ENCODE measurements around the gene VPS9D1. TPM values are rescaled to one million over a fixed set of nuclear protein-coding genes. Genes with fewer than 3 reads are reported as not detected.

The VPS9D1 gene
- total RNA-seq, 5 donors from 2014 or later (not counting 1 experiment from before 2014, with no cell fraction given), result 15.5 to 28.8 (median 24.5) TPM

GRCh38 chr16:89742948-89743347 lies 22.2 kb upstream of the VPS9D1 start:
- Mint-ChIP-seq H3K9me3 (no peaks in the 10 kb centered on the region), H3K27ac (peak overlapping the region; percentile 80 to 86), H3K4me3 (no peak overlapping the region), H3K36me3 (peaks cover 16% of the 10 kb centered on the region), H3K27me3 (no peaks in the 10 kb centered on the region), H3K4me1 (peaks cover 25 to 46% (median 32%) of the 10 kb centered on the region in 3 donors)
- H3K9me3 ChIP-seq, result no peaks in the 10 kb centered on the region
- ATAC-seq (replicated peaks in 1 of 4), result peak in 2 of 4 experiments; percentile 11 to 21
- WGBS (ENCODE audit: insufficient coverage), result 83% methylated on average over 2 of the region's 4 CpGs
- no peak for DNase-seq
- ChIA-PET CTCF (no interaction called here), POLR2A (no interaction called here)
- H3K27me3 ChIP-seq (replicated peaks in 1 of 2; ENCODE audit: control insufficient read depth in 2 of 2, extremely low read depth in 1 of 2, insufficient read depth in 2 of 2, low read length in 1 of 2), result no peaks in the 10 kb centered on the region
- H3K4me3 ChIP-seq (ENCODE audit: control insufficient read depth in 1 of 2, extremely low read depth in 1 of 2, low read length in 1 of 2), result no peak overlapping the region
- H3K36me3 ChIP-seq (ENCODE audit: control insufficient read depth in 2 of 2, extremely low read depth in 1 of 2, insufficient read depth in 1 of 2, low read length in 1 of 2), result peaks cover 20 to 47% of the 10 kb centered on the region in 2 donors
- peaks cover 2 to 57% of the 10 kb centered on the region in 2 experiments for H3K4me1 ChIP-seq (ENCODE audit: control insufficient read depth in 1 of 2, extremely low read depth in 1 of 2, insufficient read depth in 2 of 2, low read length in 2 of 2)
- peak overlapping the region; percentile 26 for H3K27ac ChIP-seq (ENCODE audit: low read length)

GRCh38 chr16:89741342-89742014 lies 20.8 kb upstream of the VPS9D1 start:
- H3K4me1 ChIP-seq (ENCODE audit: control insufficient read depth in 1 of 2, extremely low read depth in 1 of 2, insufficient read depth in 2 of 2, low read length in 2 of 2), result peaks cover 15 to 65% of the 10 kb centered on the region in 2 experiments
- no peaks in the 10 kb centered on the region for H3K27me3 Mint-ChIP-seq
- peaks cover 29 to 53% of the 10 kb centered on the region in 2 donors for H3K36me3 ChIP-seq (ENCODE audit: control insufficient read depth in 2 of 2, extremely low read depth in 1 of 2, insufficient read depth in 1 of 2, low read length in 1 of 2)
- CTCF ChIA-PET, result interaction anchor here in 1 of 2 donors (0.7 kb wide), 1 partner anchor 20 kb away, joined by 3 read pairs; no protein-coding TSS in a partner anchor
- H3K27ac ChIP-seq (ENCODE audit: low read length), result no peak overlapping the region
- peaks cover 38 to 58% (median 41%) of the 10 kb centered on the region in 3 donors for H3K4me1 Mint-ChIP-seq
- peak in 2 of 4 experiments; percentile 11 to 24 for ATAC-seq (replicated peaks in 1 of 4)
- no peaks in the 10 kb centered on the region for H3K27me3 ChIP-seq (replicated peaks in 1 of 2; ENCODE audit: control insufficient read depth in 2 of 2, extremely low read depth in 1 of 2, insufficient read depth in 2 of 2, low read length in 1 of 2)
- H3K27ac Mint-ChIP-seq, result peak overlapping the region in 1 of 2 donors; percentile 61
- H3K4me3 Mint-ChIP-seq, result no peak overlapping the region
- POLR2A ChIA-PET, result interaction anchor here in 1 of 2 donors (0.5 to 0.7 kb wide), 2 partner anchors 11 to 38 kb away, joined by 3 read pairs; no protein-coding TSS in a partner anchor
- no peak overlapping the region for H3K4me3 ChIP-seq (ENCODE audit: control insufficient read depth in 1 of 2, extremely low read depth in 1 of 2, low read length in 1 of 2)
- H3K9me3 Mint-ChIP-seq, result no peaks in the 10 kb centered on the region
- peaks cover 27% of the 10 kb centered on the region for H3K36me3 Mint-ChIP-seq
- DNase-seq, result no peak
- H3K9me3 ChIP-seq, result no peaks in the 10 kb centered on the region
- 89% methylated on average over 4 of the region's 11 CpGs for WGBS (ENCODE audit: insufficient coverage)

GRCh38 chr16:89739383-89739782 lies 18.7 kb upstream of the VPS9D1 start:
- POLR2A ChIA-PET, result interaction anchor here in 1 of 2 donors (0.6 kb wide), 1 partner anchor 393 kb away, joined by 8 read pairs; no protein-coding TSS in a partner anchor
- WGBS (ENCODE audit: insufficient coverage), result 85% methylated on average over 6 of the region's 9 CpGs
- peak overlapping the region in 1 of 2 donors; percentile 28 for H3K27ac Mint-ChIP-seq

GRCh38 chr16:89738538-89739317 lies 18.0 kb upstream of the VPS9D1 start:
- Mint-ChIP-seq H3K27me3 (no peaks in the 10 kb centered on the region), H3K36me3 (peaks cover 38% of the 10 kb centered on the region), H3K27ac (peak overlapping the region in 1 of 2 donors; percentile 39), H3K9me3 (no peaks in the 10 kb centered on the region), H3K4me3 (no peak overlapping the region), H3K4me1 (peaks cover 44 to 66% (median 46%) of the 10 kb centered on the region in 3 donors)
- no peaks in the 10 kb centered on the region for H3K9me3 ChIP-seq
- peaks cover 21 to 69% of the 10 kb centered on the region in 2 experiments for H3K4me1 ChIP-seq (ENCODE audit: control insufficient read depth in 1 of 2, extremely low read depth in 1 of 2, insufficient read depth in 2 of 2, low read length in 2 of 2)
- 90% methylated on average over 17 of the region's 20 CpGs for WGBS (ENCODE audit: insufficient coverage)
- ChIA-PET POLR2A (interaction anchor here in 1 of 2 donors (0.6 kb wide), 1 partner anchor 392 kb away, joined by 8 read pairs; no protein-coding TSS in a partner anchor), CTCF (interaction anchor here (0.7 to 1.6 kb wide), 3 partner anchors 24 to 39 kb away, joined by 5 to 14 read pairs (median 12); no protein-coding TSS in a partner anchor)
- H3K36me3 ChIP-seq (ENCODE audit: control insufficient read depth in 2 of 2, extremely low read depth in 1 of 2, insufficient read depth in 1 of 2, low read length in 1 of 2), result peaks cover 38 to 74% of the 10 kb centered on the region in 2 donors
- H3K4me3 ChIP-seq (ENCODE audit: control insufficient read depth in 1 of 2, extremely low read depth in 1 of 2, low read length in 1 of 2), result peak overlapping the region in 1 of 2 donors; percentile 5
- no peak for DNase-seq
- H3K27me3 ChIP-seq (replicated peaks in 1 of 2; ENCODE audit: control insufficient read depth in 2 of 2, extremely low read depth in 1 of 2, insufficient read depth in 2 of 2, low read length in 1 of 2), result no peaks in the 10 kb centered on the region
- ATAC-seq (replicated peaks in 1 of 4), result no peak
- no peak overlapping the region for H3K27ac ChIP-seq (ENCODE audit: low read length)

More at GRCh38 chr16:89739383-89739782, 18.7 kb upstream of the VPS9D1 start:
- H3K4me3 ChIP-seq (ENCODE audit: control insufficient read depth in 1 of 2, extremely low read depth in 1 of 2, low read length in 1 of 2), result no peak overlapping the region
- no peaks in the 10 kb centered on the region for H3K9me3 ChIP-seq
- Mint-ChIP-seq H3K27me3 (no peaks in the 10 kb centered on the region), H3K4me1 (peaks cover 42 to 66% (median 47%) of the 10 kb centered on the region in 3 donors), H3K4me3 (no peak overlapping the region), H3K9me3 (no peaks in the 10 kb centered on the region), H3K36me3 (peaks cover 37% of the 10 kb centered on the region)
- CTCF ChIA-PET, result no interaction called here
- H3K27me3 ChIP-seq (replicated peaks in 1 of 2; ENCODE audit: control insufficient read depth in 2 of 2, extremely low read depth in 1 of 2, insufficient read depth in 2 of 2, low read length in 1 of 2), result no peaks in the 10 kb centered on the region
- peaks cover 32 to 69% of the 10 kb centered on the region in 2 donors for H3K36me3 ChIP-seq (ENCODE audit: control insufficient read depth in 2 of 2, extremely low read depth in 1 of 2, insufficient read depth in 1 of 2, low read length in 1 of 2)
- peaks cover 21 to 69% of the 10 kb centered on the region in 2 experiments for H3K4me1 ChIP-seq (ENCODE audit: control insufficient read depth in 1 of 2, extremely low read depth in 1 of 2, insufficient read depth in 2 of 2, low read length in 2 of 2)
- DNase-seq (no peak), ATAC-seq (replicated peaks in 1 of 4) (no peak)
- H3K27ac ChIP-seq (ENCODE audit: low read length), result no peak overlapping the region

GRCh38 chr16:89738072-89738377 lies 17.3 kb upstream of the VPS9D1 start:
- CTCF ChIA-PET, result interaction anchor here (0.7 to 1.7 kb wide), 5 partner anchors 14 to 126 kb away, joined by 5 to 14 read pairs (median 7); no protein-coding TSS in a partner anchor
- 91% methylated on average over 12 of the region's 14 CpGs for WGBS (ENCODE audit: insufficient coverage)
- ATAC-seq (replicated peaks in 1 of 4), result no peak
- peak overlapping the region in 1 of 3 donors; percentile 53 for H3K4me3 Mint-ChIP-seq
- POLR2A ChIA-PET, result interaction anchor here (0.9 to 1.7 kb wide), 2 partner anchors 23 kb away, joined by 4 to 6 read pairs; no protein-coding TSS in a partner anchor
- Histone ChIP-seq H3K4me3 (ENCODE audit: control insufficient read depth in 1 of 2, extremely low read depth in 1 of 2, low read length in 1 of 2) (no peak overlapping the region), H3K9me3 (no peaks in the 10 kb centered on the region), H3K27ac (ENCODE audit: low read length) (no peak overlapping the region), H3K4me1 (ENCODE audit: control insufficient read depth in 1 of 2, extremely low read depth in 1 of 2, insufficient read depth in 2 of 2, low read length in 2 of 2) (peaks cover 21 to 70% of the 10 kb centered on the region in 2 experiments), H3K27me3 (replicated peaks in 1 of 2; ENCODE audit: control insufficient read depth in 2 of 2, extremely low read depth in 1 of 2, insufficient read depth in 2 of 2, low read length in 1 of 2) (no peaks in the 10 kb centered on the region), H3K36me3 (ENCODE audit: control insufficient read depth in 2 of 2, extremely low read depth in 1 of 2, insufficient read depth in 1 of 2, low read length in 1 of 2) (peaks cover 39 to 81% of the 10 kb centered on the region in 2 donors)
- H3K27me3 Mint-ChIP-seq, result no peaks in the 10 kb centered on the region
- H3K9me3 Mint-ChIP-seq, result no peaks in the 10 kb centered on the region
- peak overlapping the region in 1 of 2 donors; percentile 39 for H3K27ac Mint-ChIP-seq
- H3K36me3 Mint-ChIP-seq, result peaks cover 40% of the 10 kb centered on the region
- DNase-seq, result no peak
- H3K4me1 Mint-ChIP-seq, result peaks cover 44 to 67% (median 46%) of the 10 kb centered on the region in 3 donors

Measured in T-cell (primary cell).